Stomach smooth muscle (tissue), 2 donors: ENCODE data around the gene NEAT1.

ENCODE experiments used
- H3K27ac ChIP-seq: one replicate; pipeline ENCODE4 v1.7.0; 2013; ENCODE audit warnings: mild to moderate bottlenecking, low read length, inconsistent platforms
- H3K27me3 ChIP-seq, 2 donors: one replicate each; pipeline ENCODE4 v1.7.0; 2013; ENCODE audit warnings: low read length in 2 of 2; ENCODE audit not compliant: insufficient read depth in 2 of 2, control insufficient read depth in 1 of 2
- H3K36me3 ChIP-seq, 2 donors: one replicate each; pipeline ENCODE4 v1.7.0; 2013; ENCODE audit warnings: low read length in 2 of 2; ENCODE audit not compliant: control insufficient read depth in 2 of 2, insufficient read depth in 2 of 2
- H3K4me1 ChIP-seq: one replicate; pipeline ENCODE4 v1.7.0; 2013; ENCODE audit warnings: low read length; ENCODE audit not compliant: control insufficient read depth, insufficient read depth
- H3K4me3 ChIP-seq, 2 donors: one replicate each; pipeline ENCODE4 v1.7.0; 2013; ENCODE audit warnings: low read length in 2 of 2
- H3K9ac ChIP-seq, 2 donors: one replicate each; pipeline ENCODE4 v1.7.0; 2013; ENCODE audit warnings: low read length in 2 of 2, mild to moderate bottlenecking in 1 of 2
- H3K9me3 ChIP-seq, 2 donors: one replicate each; pipeline ENCODE4 v1.7.0; 2013; ENCODE audit warnings: low read length in 2 of 2; ENCODE audit not compliant: control insufficient read depth in 2 of 2
- donor health status: healthy.
- donor health status: Pancreatic carcinoma.

Gene NEAT1

GRCh38 chr11:65478388-65479183 is 56.0 kb downstream of the NEAT1 start:
- Histone ChIP-seq H3K9ac (peak overlapping the region; percentile 93 to 95), H3K27ac (peak overlapping the region; percentile 100), H3K4me1 (peaks cover 45% of the 10 kb centered on the region), H3K36me3 (no peaks in the 10 kb centered on the region), H3K4me3 (peak overlapping the region; percentile 55 to 69), H3K9me3 (no peaks in the 10 kb centered on the region), H3K27me3 (no peaks in the 10 kb centered on the region)

GRCh38 chr11:65479184-65480145 is 56.9 kb downstream of the NEAT1 start:
- Histone ChIP-seq H3K9me3 (no peaks in the 10 kb centered on the region), H3K27ac (peak overlapping the region; percentile 100), H3K9ac (peak overlapping the region; percentile 93 to 95), H3K4me1 (peaks cover 46% of the 10 kb centered on the region), H3K4me3 (peak overlapping the region; percentile 55 to 69), H3K27me3 (no peaks in the 10 kb centered on the region), H3K36me3 (no peaks in the 10 kb centered on the region)

- Histone ChIP-seq H3K27ac (peak overlapping the region; percentile 100), H3K9ac (peak overlapping the region; percentile 16 to 29), H3K4me3 (no peak overlapping the region), H3K36me3 (no peaks in the 10 kb centered on the region), H3K27me3 (no peaks in the 10 kb centered on the region), H3K9me3 (no peaks in the 10 kb centered on the region), H3K4me1 (peaks cover 61% of the 10 kb centered on the region)
Observed at GRCh38 chr11:65482306-65482850, 59.8 kb downstream of the NEAT1 start.

GRCh38 chr11:65485920-65486219 is 63.3 kb downstream of the NEAT1 start:
- H3K36me3 ChIP-seq = no peaks in the 10 kb centered on the region
- H3K27ac ChIP-seq = peak overlapping the region; percentile 100
- peaks cover 66% of the 10 kb centered on the region for H3K4me1 ChIP-seq
- no peaks in the 10 kb centered on the region for H3K9me3 ChIP-seq
- no peak overlapping the region for H3K4me3 ChIP-seq
- H3K9ac ChIP-seq = peak overlapping the region; percentile 52 to 55
- H3K27me3 ChIP-seq = no peaks in the 10 kb centered on the region

GRCh38 chr11:65486570-65487466 is 64.2 kb downstream of the NEAT1 start:
- no peaks in the 10 kb centered on the region for H3K9me3 ChIP-seq
- H3K9ac ChIP-seq = peak overlapping the region; percentile 54 to 79
- H3K27me3 ChIP-seq = no peaks in the 10 kb centered on the region
- H3K27ac ChIP-seq = peak overlapping the region; percentile 100
- no peaks in the 10 kb centered on the region for H3K36me3 ChIP-seq
- peaks cover 70% of the 10 kb centered on the region for H3K4me1 ChIP-seq
- H3K4me3 ChIP-seq = peak overlapping the region in 1 of 2 donors; percentile 52

GRCh38 chr11:65487467-65488272 is 65.1 kb downstream of the NEAT1 start:
- peak overlapping the region; percentile 86 to 90 for H3K9ac ChIP-seq
- H3K27me3 ChIP-seq = no peaks in the 10 kb centered on the region
- no peaks in the 10 kb centered on the region for H3K9me3 ChIP-seq
- peaks cover 78% of the 10 kb centered on the region for H3K4me1 ChIP-seq
- peak overlapping the region; percentile 67 to 69 for H3K4me3 ChIP-seq
- no peaks in the 10 kb centered on the region for H3K36me3 ChIP-seq
- H3K27ac ChIP-seq = peak overlapping the region; percentile 100

GRCh38 chr11:65488273-65489034 is 65.9 kb downstream of the NEAT1 start:
- Histone ChIP-seq H3K4me3 (peak overlapping the region; percentile 67 to 69), H3K36me3 (no peaks in the 10 kb centered on the region), H3K27ac (peak overlapping the region; percentile 100), H3K9ac (peak overlapping the region; percentile 86 to 90), H3K9me3 (no peaks in the 10 kb centered on the region), H3K27me3 (no peaks in the 10 kb centered on the region), H3K4me1 (peaks cover 86% of the 10 kb centered on the region)

- H3K9ac ChIP-seq = peak overlapping the region; percentile 86 to 90
Observed at GRCh38 chr11:65489035-65489705, 66.6 kb downstream of the NEAT1 start.

More at GRCh38 chr11:65489035-65489705, 66.6 kb downstream of the NEAT1 start:
- Histone ChIP-seq H3K4me3 (peak overlapping the region; percentile 9 to 52), H3K36me3 (no peaks in the 10 kb centered on the region), H3K9me3 (no peaks in the 10 kb centered on the region), H3K4me1 (peaks cover 93% of the 10 kb centered on the region), H3K27ac (peak overlapping the region; percentile 100), H3K27me3 (no peaks in the 10 kb centered on the region)
